Keratinocyte (primary cell): ENCODE results near the gene LINC01488. TPM values are rescaled to one million over a fixed set of nuclear protein-coding genes. Genes with fewer than 3 reads are reported as not detected.

ENCODE experiments used
- DNase-seq: peaks from one replicate; pipeline ENCODE4 v3.0.0-alpha.2; 2011; ENCODE audit warnings: low read depth, missing footprints, low spot score
- FAIRE-seq: peaks from 2 replicates; lab custom pipeline; 2011; peaks lifted over from hg19 to GRCh38; lab: Jason Lieb, UNC
- H2AFZ ChIP-seq: 2 replicates; pipeline ENCODE4 v1.6.0; 2012; ENCODE audit warnings: low read length, control low read depth, inconsistent platforms; ENCODE audit not compliant: control insufficient read depth
- H3K27ac ChIP-seq: 2 replicates; pipeline ENCODE4 v1.5.1; 2011; ENCODE audit warnings: low read length; ENCODE audit not compliant: control insufficient read depth, insufficient read depth
- H3K27me3 ChIP-seq: 3 replicates; pipeline ENCODE4 v1.6.0; 2011; ENCODE audit warnings: low read length; ENCODE audit not compliant: control insufficient read depth, insufficient read depth; ENCODE audit errors: extremely low read depth
- H3K36me3 ChIP-seq, 2 experiments: 2 replicates in 1 of 2; 3 replicates in 1 of 2; pipeline ENCODE4 v1.5.1; 2011; ENCODE audit warnings: low read length in 2 of 2, mild to moderate bottlenecking in 1 of 2; ENCODE audit not compliant: control insufficient read depth in 2 of 2, insufficient read depth in 2 of 2; ENCODE audit errors: extremely low read depth in 1 of 2
- H3K4me1 ChIP-seq: 3 replicates; pipeline ENCODE4 v1.5.1; 2011; ENCODE audit warnings: low read length; ENCODE audit not compliant: control insufficient read depth, insufficient read depth; ENCODE audit errors: extremely low read depth
- H3K4me2 ChIP-seq: 3 replicates; pipeline ENCODE4 v1.6.0; 2011; ENCODE audit warnings: low read depth, low read length; ENCODE audit not compliant: control insufficient read depth, insufficient read depth; ENCODE audit errors: extremely low read depth
- H3K4me3 ChIP-seq, 3 experiments: fragments of 200-600 bp in 1 of 3; sonication (generic) in 1 of 3; 2 replicates in 2 of 3; 3 replicates in 1 of 3; pipeline ENCODE4 v1.5.1; 2011 to 2016; ENCODE audit warnings: low read length in 3 of 3, mild to moderate bottlenecking in 3 of 3, control low read depth in 2 of 3, inconsistent platforms in 1 of 3, low read depth in 1 of 3, mixed read lengths in 1 of 3, mixed run types in 1 of 3, moderate library complexity in 1 of 3; ENCODE audit not compliant: control insufficient read depth in 2 of 3, insufficient read depth in 2 of 3; ENCODE audit errors: extremely low read depth in 1 of 3
- H3K79me2 ChIP-seq: 2 replicates; pipeline ENCODE4 v1.6.0; 2012; ENCODE audit warnings: low read length; ENCODE audit not compliant: control insufficient read depth, insufficient read depth
- H3K9ac ChIP-seq: 3 replicates; pipeline ENCODE4 v1.6.0; 2011; ENCODE audit warnings: low read length; ENCODE audit not compliant: control insufficient read depth, insufficient read depth; ENCODE audit errors: extremely low read depth
- H3K9me1 ChIP-seq: 3 replicates; pipeline ENCODE4 v1.6.0; 2011; ENCODE audit warnings: low read length; ENCODE audit not compliant: control insufficient read depth, insufficient read depth; ENCODE audit errors: extremely low read depth
- H3K9me3 ChIP-seq: 2 replicates; pipeline ENCODE4 v1.5.1; 2012; ENCODE audit warnings: low read depth, low read length; ENCODE audit not compliant: control insufficient read depth
- H4K20me1 ChIP-seq: 3 replicates; pipeline ENCODE4 v1.6.0; 2011; ENCODE audit warnings: low read length; ENCODE audit not compliant: control insufficient read depth, insufficient read depth; ENCODE audit errors: extremely low read depth
- EZH2 ChIP-seq: IDR thresholded peaks from one replicate; pipeline ENCODE4 v1.6.1; 2012; ENCODE audit warnings: inconsistent platforms, mild to moderate bottlenecking, low read length, moderate library complexity
- dilution Hi-C: fragments of 300-500 bp; cut with MboI; formaldehyde crosslinking; loops from one replicate; pipeline ENCODE4 v1.7.0; 2020; ENCODE audit warnings: low sequenced_read_pairs; ENCODE audit not compliant: extremely low pct_ligation_motif_present
- polyA plus RNA-seq, 5 experiments: library from polyadenylated mRNA; depleted of rRNA in 3 of 5; stranded (reverse) in 3 of 5; stranded (forward) in 1 of 5; unstranded in 1 of 5; fragments of >200 nt; gene quantifications; 1 replicate in 1 of 5; 2 replicates in 3 of 5; 3 replicates in 1 of 5; pipeline versions ENCODE4 v1.2.1 to v1.2.3, GENCODE V29; 2011 to 2012; ENCODE audit warnings: missing spikeins in 2 of 5, low read depth in 1 of 5, low replicate concordance in 1 of 5
- TF ChIP-seq, protein P1 (sequence below), 3 experiments: IDR thresholded peaks in 1 of 3; conservative IDR thresholded peaks in 1 of 3; optimal IDR thresholded peaks in 1 of 3; 2 replicates in 2 of 3; 3 replicates in 1 of 3; pipeline versions ENCODE3 to v1.5.1; 2011; ENCODE audit warnings: low read length in 3 of 3, mild to moderate bottlenecking in 3 of 3, moderate library complexity in 2 of 3, control low read depth in 1 of 3, inconsistent platforms in 1 of 3; ENCODE audit not compliant: insufficient read depth in 2 of 3; ENCODE audit errors: extremely low read depth in 1 of 3

LINC01488 gene
- polyA plus RNA-seq, 1 donor (not counting 4 experiments of a cell fraction or from before 2014, with no cell fraction given): not detected

DNA sequence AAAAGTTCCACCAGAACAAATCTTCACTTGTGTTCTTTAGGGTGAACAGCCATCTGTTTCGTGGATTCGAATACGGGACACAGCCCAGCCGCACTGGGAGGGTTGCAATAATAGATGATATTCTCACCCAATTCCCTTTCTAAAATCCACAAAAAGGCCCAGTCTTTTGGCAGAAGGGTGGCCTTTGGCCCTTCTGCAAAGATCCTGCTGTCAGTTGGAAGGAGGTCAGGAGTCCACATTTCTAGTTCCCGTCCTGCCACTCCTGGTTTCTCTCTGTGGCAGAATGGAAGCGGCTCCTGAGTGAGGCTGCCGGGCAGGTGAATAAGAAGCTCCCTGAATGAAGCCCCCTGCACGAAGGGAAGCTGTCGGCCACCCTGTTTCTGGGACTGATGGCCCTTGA is 11.2 kb upstream of the LINC01488 start:
- dilution Hi-C loops: no loop called here
- no peak for FAIRE-seq
- no peaks in the 10 kb centered on the region for H3K36me3 ChIP-seq

DNA sequence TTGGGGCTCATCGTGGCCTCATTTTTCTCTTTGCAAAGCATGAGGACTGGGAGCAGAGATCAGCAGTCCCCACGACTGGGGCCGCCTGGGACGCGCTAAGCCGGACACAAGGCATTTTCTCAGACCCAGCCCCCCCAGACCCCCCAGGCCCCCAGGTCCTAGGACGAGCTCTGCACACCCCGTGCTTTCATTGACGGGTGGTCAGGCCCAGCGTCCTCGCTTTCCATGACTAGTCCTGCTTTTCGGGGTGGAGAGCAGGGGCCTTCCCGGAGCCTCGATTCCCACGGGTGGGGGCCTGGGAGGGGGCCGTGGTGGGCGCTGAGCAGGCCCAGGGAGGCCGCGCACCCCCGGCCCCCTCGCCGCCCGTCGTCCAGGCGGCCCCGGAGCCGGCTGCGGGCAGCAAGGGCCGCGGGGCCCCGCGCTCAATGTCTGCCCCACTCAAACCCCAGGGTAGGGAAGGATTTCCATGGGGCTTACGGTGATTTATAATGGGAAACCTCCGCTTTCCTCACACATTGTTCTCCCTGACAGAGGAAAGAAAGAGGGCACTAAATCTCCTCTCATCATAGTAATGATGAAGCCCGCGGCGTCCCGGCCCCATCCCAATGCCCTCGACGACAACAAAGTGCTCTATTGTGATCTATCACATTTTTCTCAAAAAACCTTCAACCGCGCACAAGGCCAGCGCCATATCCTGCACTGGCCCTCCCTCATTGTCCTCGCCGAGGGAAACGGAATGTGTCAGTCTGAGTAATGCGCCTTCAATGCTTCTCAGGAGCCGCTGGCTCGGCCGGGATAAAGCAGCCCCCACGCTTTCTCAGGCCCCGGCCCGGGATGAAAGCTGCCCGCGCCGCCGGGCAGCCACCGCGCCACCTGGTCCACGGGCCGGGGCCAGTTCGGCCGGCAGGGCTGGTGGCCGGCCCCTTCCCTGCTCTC is 10.4 kb upstream of the LINC01488 start:
- FAIRE-seq (no peak), DNase-seq (no peak)
- dilution Hi-C loops: no loop called here
- H3K9ac ChIP-seq: no peak overlapping the region
- TF ChIP-seq EZH2: no peak
- TF ChIP-seq, protein P1, sequence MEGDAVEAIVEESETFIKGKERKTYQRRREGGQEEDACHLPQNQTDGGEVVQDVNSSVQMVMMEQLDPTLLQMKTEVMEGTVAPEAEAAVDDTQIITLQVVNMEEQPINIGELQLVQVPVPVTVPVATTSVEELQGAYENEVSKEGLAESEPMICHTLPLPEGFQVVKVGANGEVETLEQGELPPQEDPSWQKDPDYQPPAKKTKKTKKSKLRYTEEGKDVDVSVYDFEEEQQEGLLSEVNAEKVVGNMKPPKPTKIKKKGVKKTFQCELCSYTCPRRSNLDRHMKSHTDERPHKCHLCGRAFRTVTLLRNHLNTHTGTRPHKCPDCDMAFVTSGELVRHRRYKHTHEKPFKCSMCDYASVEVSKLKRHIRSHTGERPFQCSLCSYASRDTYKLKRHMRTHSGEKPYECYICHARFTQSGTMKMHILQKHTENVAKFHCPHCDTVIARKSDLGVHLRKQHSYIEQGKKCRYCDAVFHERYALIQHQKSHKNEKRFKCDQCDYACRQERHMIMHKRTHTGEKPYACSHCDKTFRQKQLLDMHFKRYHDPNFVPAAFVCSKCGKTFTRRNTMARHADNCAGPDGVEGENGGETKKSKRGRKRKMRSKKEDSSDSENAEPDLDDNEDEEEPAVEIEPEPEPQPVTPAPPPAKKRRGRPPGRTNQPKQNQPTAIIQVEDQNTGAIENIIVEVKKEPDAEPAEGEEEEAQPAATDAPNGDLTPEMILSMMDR (optimal IDR thresholded peaks at IDR 0.05 in 1 of 3, IDR thresholded peaks at IDR 0.05 in 1 of 3, conservative IDR thresholded peaks at IDR 0.05 in 1 of 3; ENCODE audit: extremely low read depth in 1 of 3, insufficient read depth in 2 of 3, low read length in 3 of 3): no peak
- no peaks in the 10 kb centered on the region for H4K20me1 ChIP-seq
- no peak overlapping the region for H3K4me3 ChIP-seq
- peaks cover under 1% of the 10 kb centered on the region for H3K4me1 ChIP-seq
- H3K27me3 ChIP-seq: no peaks in the 10 kb centered on the region
- H3K79me2 ChIP-seq: no peaks in the 10 kb centered on the region
- no peaks in the 10 kb centered on the region for H3K36me3 ChIP-seq
- no peak overlapping the region for H2AFZ ChIP-seq
- H3K4me2 ChIP-seq: no peak overlapping the region
- H3K9me1 ChIP-seq: no peaks in the 10 kb centered on the region
- H3K9me3 ChIP-seq: peaks cover 4% of the 10 kb centered on the region
- H3K27ac ChIP-seq: no peak overlapping the region

More for the DNA sequence above, 11.2 kb upstream of the LINC01488 start:
- Histone ChIP-seq H3K4me1 (peaks cover 8% of the 10 kb centered on the region), H3K27me3 (peaks cover 7% of the 10 kb centered on the region), H3K9ac (no peak overlapping the region), H3K9me1 (no peaks in the 10 kb centered on the region), H3K9me3 (peaks cover 4% of the 10 kb centered on the region), H3K4me3 (no peak overlapping the region), H3K27ac (no peak overlapping the region), H3K79me2 (no peaks in the 10 kb centered on the region), H2AFZ (no peak overlapping the region), H4K20me1 (no peaks in the 10 kb centered on the region), H3K4me2 (no peak overlapping the region)
- TF ChIP-seq, protein P1 (optimal IDR thresholded peaks at IDR 0.05 in 1 of 3, IDR thresholded peaks at IDR 0.05 in 1 of 3, conservative IDR thresholded peaks at IDR 0.05 in 1 of 3; ENCODE audit: extremely low read depth in 1 of 3, insufficient read depth in 2 of 3, low read length in 3 of 3): no peak
- no peak for TF ChIP-seq EZH2
- DNase-seq: no peak
